B cell (primary cell): ENCODE measurements around the gene WDR5. TPM values are rescaled to one million over a fixed set of nuclear protein-coding genes. Genes with fewer than 3 reads are reported as not detected.
A peak's percentile ranks its signal among the peaks of the same experiment; 100 is the strongest.
"Not testable (repeated sequence)": the region's sequence is repeated elsewhere in the genome, so short reads cannot be mapped to it uniquely, and the experiment has no call there.

Experiments
- ATAC-seq: fragments of 200-7000 bp; cut with Tn5 transposase; one replicate; pipeline ENCODE4 v1.10.0; 2021; ENCODE audit warnings: low read depth, mild to moderate bottlenecking, moderate number of reproducible peaks, moderate library complexity
- CTCF ChIA-PET: fragments of 350-600 bp; sonication (Branson Sonifier 250); formaldehyde crosslinking; loops from one replicate; lab custom pipeline; 2021; ENCODE audit warnings: antibody characterized with exemption, inconsistent platforms; lab: Charles Lee
- POLR2A ChIA-PET: fragments of 350-600 bp; sonication (Branson Sonifier 250); formaldehyde crosslinking; loops from one replicate; lab custom pipeline; 2021; ENCODE audit warnings: antibody characterized with exemption; lab: Charles Lee
- DNase-seq: peaks from one replicate; pipeline ENCODE4 v3.0.0; 2013
- H2AFZ ChIP-seq: 2 replicates; pipeline ENCODE4 v1.6.1; 2012; ENCODE audit warnings: mild to moderate bottlenecking, low read depth, low read length; ENCODE audit not compliant: insufficient read depth, poor library complexity, severe bottlenecking
- H3K27ac ChIP-seq, 2 donors: 1 replicate in 1 of 2; 2 replicates in 1 of 2; pipeline ENCODE4 v1.5.1; 2012 to 2013; ENCODE audit warnings: low read length in 2 of 2, mild to moderate bottlenecking in 2 of 2, moderate library complexity in 1 of 2
- H3K27me3 ChIP-seq, 4 experiments: fragments of 200-600 bp in 1 of 4; sonication (generic) in 1 of 4; replicated peaks in 1 of 4; 1 replicate in 2 of 4; 2 replicates in 2 of 4; pipeline versions ENCODE4 v1.6.1 to v1.7.0; 2013 to 2016; ENCODE audit warnings: low read length in 3 of 4, mild to moderate bottlenecking in 2 of 4, mixed read lengths in 1 of 4, moderate library complexity in 1 of 4; ENCODE audit not compliant: insufficient read depth in 4 of 4, control insufficient read depth in 3 of 4; ENCODE audit errors: control extremely low read depth in 1 of 4
- H3K36me3 ChIP-seq, 2 experiments: replicated peaks in 1 of 2; 1 replicate in 1 of 2; 2 replicates in 1 of 2; pipeline versions ENCODE4 v1.6.1 to v1.7.1; 2013; ENCODE audit warnings: low read length in 1 of 2; ENCODE audit not compliant: insufficient read depth in 2 of 2, control insufficient read depth in 1 of 2; ENCODE audit errors: control extremely low read depth in 1 of 2, extremely low read depth in 1 of 2
- H3K4me1 ChIP-seq, 2 donors: fragments of 200-600 bp in 1 of 2; sonication (generic) in 1 of 2; 1 replicate in 1 of 2; 2 replicates in 1 of 2; pipeline versions ENCODE4 v1.5.1 to v1.6.1; 2013 to 2017; ENCODE audit warnings: low read length in 2 of 2; ENCODE audit not compliant: control insufficient read depth in 2 of 2, insufficient read depth in 2 of 2
- H3K4me2 ChIP-seq: replicated peaks from 2 replicates; pipeline ENCODE3; 2012; ENCODE audit warnings: mild to moderate bottlenecking, low read depth, low read length; ENCODE audit not compliant: poor library complexity, severe bottlenecking
- H3K4me3 ChIP-seq, 5 experiments: fragments of 200-600 bp in 1 of 5; sonication (generic) in 1 of 5; 1 replicate in 3 of 5; 2 replicates in 2 of 5; pipeline versions ENCODE4 v1.5.1 to v1.7.0; 2011 to 2016; ENCODE audit warnings: low read length in 4 of 5, mild to moderate bottlenecking in 4 of 5, low read depth in 2 of 5, control low read depth in 1 of 5, moderate library complexity in 1 of 5; ENCODE audit not compliant: insufficient read depth in 1 of 5; ENCODE audit errors: control extremely low read depth in 1 of 5, extremely low read depth in 1 of 5
- H3K79me2 ChIP-seq: fragments of 200-600 bp; sonication (generic); one replicate; pipeline ENCODE4 v1.6.0; 2016; ENCODE audit warnings: low read length; ENCODE audit not compliant: control insufficient read depth, insufficient read depth
- H3K9ac ChIP-seq: fragments of 200-600 bp; sonication (generic); 2 replicates; pipeline ENCODE4 v1.6.1; 2017; ENCODE audit warnings: mild to moderate bottlenecking, low read length, moderate library complexity
- H3K9me3 ChIP-seq, 3 donors: one replicate each; pipeline versions ENCODE4 v1.6.1 to v1.7.1; 2013; ENCODE audit warnings: low read length in 2 of 3; ENCODE audit not compliant: control insufficient read depth in 2 of 3, insufficient read depth in 1 of 3; ENCODE audit errors: control extremely low read depth in 1 of 3
- H4K20me1 ChIP-seq: 2 replicates; pipeline ENCODE4 v1.6.0; 2012; ENCODE audit warnings: mild to moderate bottlenecking, low read length; ENCODE audit not compliant: insufficient read depth, control insufficient read depth, poor library complexity, severe bottlenecking
- H3K27ac Mint-ChIP-seq: one replicate; pipeline ENCODE4 v1.8.0; 2021; ENCODE audit warnings: mixed read lengths
- H3K27me3 Mint-ChIP-seq: one replicate; pipeline ENCODE4 v1.8.0; 2021; ENCODE audit warnings: mixed read lengths
- H3K4me1 Mint-ChIP-seq: one replicate; pipeline ENCODE4 v1.8.0; 2021; ENCODE audit warnings: mixed read lengths
- H3K4me3 Mint-ChIP-seq: one replicate; pipeline ENCODE4 v1.8.0; 2021; ENCODE audit warnings: mixed read lengths
- H3K9me3 Mint-ChIP-seq: one replicate; pipeline ENCODE4 v1.8.0; 2022; ENCODE audit warnings: mixed read lengths; ENCODE audit not compliant: insufficient read depth
- EZH2 ChIP-seq: IDR thresholded peaks from 2 replicates; pipeline ENCODE4 v1.6.1; 2012; ENCODE audit warnings: borderline replicate concordance, low read depth, mild to moderate bottlenecking, moderate library complexity, low read length; ENCODE audit not compliant: insufficient read depth, poor library complexity, severe bottlenecking
- WGBS: methylation state at CpG from one replicate; pipeline ENCODE4 v1.1.5; 2013; ENCODE audit warnings: missing lambda C conversion rate; ENCODE audit not compliant: insufficient coverage; 5-methylcytosine and 5-hydroxymethylcytosine counted together
- intact Hi-C: fragments of 100-400 bp; cut with micrococcal nuclease; formaldehyde crosslinking; loops from one replicate; pipeline ENCODE4 v1.10.0; 2022
- polyA plus RNA-seq: library from polyadenylated mRNA; depleted of rRNA; stranded (reverse); fragments of >200 nt; gene quantifications from 2 replicates; pipeline ENCODE4 v1.2.3, GENCODE V29; 2012
- total RNA-seq, 2 donors: library from RNA; stranded (reverse); fragments of 120-200 nt in 1 of 2; gene quantifications; 1 replicate in 1 of 2; 2 replicates in 1 of 2; pipeline versions ENCODE4 v1.2.3 to v1.2.4, GENCODE V29; 2013 to 2022
- TF ChIP-seq, protein P1 (sequence below): fragments of 200-600 bp; IDR thresholded peaks from one replicate; pipeline ENCODE4 v1.8.0; 2022; ENCODE audit warnings: antibody characterized with exemption, mild to moderate bottlenecking

The WDR5 gene
- total and polyA plus RNA-seq, 2 donors (not counting 1 experiment from before 2014, with no cell fraction given), result 18.0 to 23.8 TPM

DNA sequence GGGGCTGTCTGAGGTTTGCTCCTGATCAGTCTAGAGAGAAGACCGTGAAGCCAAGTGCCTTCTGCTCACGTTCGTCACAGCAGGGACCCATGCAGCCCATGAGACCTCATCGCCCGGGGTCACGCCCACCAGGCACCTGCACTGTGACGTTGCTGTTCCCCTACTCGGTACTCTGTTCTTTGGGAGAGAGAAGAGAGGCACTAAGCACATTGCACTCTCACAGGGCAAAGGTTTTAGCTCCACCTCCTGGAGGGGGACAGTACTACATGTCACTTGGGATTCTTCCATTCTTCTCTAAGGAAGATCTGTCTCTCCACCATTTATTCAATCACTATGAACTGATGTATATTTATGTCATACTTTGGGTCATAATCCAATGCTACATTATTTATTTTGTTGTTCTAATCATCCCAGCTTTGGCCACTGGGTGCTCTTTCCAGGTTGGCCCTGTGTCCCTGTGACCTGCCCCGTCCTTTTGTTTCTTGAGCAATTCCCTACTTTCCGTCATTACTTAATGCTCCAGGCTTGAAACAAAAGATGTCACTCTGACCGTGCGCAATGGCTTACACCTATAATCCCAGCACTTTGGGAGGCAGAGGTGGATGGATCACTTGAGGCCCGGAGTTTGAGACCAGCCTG is 36.6 kb upstream of the WDR5 start:
- Histone ChIP-seq H4K20me1 (no peaks in the 10 kb centered on the region), H3K9ac (no peak overlapping the region), H3K27me3 (peaks cover 0 to 3% (median 2%) of the 10 kb centered on the region in 4 experiments), H3K36me3 (no peaks in the 10 kb centered on the region), H3K4me3 (no peak overlapping the region), H3K79me2 (no peaks in the 10 kb centered on the region), H3K9me3 (no peaks in the 10 kb centered on the region), H3K27ac (no peak overlapping the region), H2AFZ (no peak overlapping the region), H3K4me1 (no peaks in the 10 kb centered on the region), H3K4me2 (no peak overlapping the region)
- intact Hi-C loops, result loop anchor here (1.0 to 5.0 kb wide), 2 partner anchors 39 to 567 kb away; partner anchors contain the start of gene ADAMTSL2
- Mint-ChIP-seq H3K27me3 (peaks cover 21% of the 10 kb centered on the region), H3K4me3 (no peak overlapping the region), H3K9me3 (no peaks in the 10 kb centered on the region), H3K27ac (no peak overlapping the region), H3K4me1 (peaks cover 4% of the 10 kb centered on the region)
- ChIA-PET POLR2A (no interaction called here), CTCF (interaction anchor here (0.6 to 2.2 kb wide), 8 partner anchors 74 to 1387 kb away, joined by 3 to 17 read pairs (median 3); partner anchors contain the start of gene BRD3OS)
- TF ChIP-seq EZH2, result no peak
- TF ChIP-seq, protein P1, sequence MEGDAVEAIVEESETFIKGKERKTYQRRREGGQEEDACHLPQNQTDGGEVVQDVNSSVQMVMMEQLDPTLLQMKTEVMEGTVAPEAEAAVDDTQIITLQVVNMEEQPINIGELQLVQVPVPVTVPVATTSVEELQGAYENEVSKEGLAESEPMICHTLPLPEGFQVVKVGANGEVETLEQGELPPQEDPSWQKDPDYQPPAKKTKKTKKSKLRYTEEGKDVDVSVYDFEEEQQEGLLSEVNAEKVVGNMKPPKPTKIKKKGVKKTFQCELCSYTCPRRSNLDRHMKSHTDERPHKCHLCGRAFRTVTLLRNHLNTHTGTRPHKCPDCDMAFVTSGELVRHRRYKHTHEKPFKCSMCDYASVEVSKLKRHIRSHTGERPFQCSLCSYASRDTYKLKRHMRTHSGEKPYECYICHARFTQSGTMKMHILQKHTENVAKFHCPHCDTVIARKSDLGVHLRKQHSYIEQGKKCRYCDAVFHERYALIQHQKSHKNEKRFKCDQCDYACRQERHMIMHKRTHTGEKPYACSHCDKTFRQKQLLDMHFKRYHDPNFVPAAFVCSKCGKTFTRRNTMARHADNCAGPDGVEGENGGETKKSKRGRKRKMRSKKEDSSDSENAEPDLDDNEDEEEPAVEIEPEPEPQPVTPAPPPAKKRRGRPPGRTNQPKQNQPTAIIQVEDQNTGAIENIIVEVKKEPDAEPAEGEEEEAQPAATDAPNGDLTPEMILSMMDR, result peak; percentile 88
- ATAC-seq (peak; percentile 92), DNase-seq (peak; percentile 80)
- WGBS, result 39% methylated on average over 5 of the region's 13 CpGs

DNA sequence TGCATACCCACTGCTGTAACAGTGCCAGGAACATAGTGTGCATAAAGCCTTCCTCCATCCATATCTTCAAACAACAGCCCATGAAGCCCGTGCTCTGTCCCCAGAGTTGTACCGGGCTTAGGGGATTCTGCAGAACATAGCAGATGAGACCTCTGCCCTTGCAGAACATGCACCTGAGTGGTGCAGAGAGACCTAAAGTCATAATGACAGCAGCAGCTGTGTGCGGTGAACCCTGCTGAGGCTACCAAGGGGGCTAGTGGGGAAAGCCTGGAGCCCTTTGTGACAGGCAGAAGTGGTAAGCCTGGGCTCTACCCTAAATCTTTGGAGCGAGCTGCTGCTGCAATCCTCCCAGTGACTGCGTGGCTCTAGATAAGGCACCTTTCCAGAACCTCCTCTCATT is 35.8 kb upstream of the WDR5 start:
- Histone ChIP-seq H3K4me1 (no peaks in the 10 kb centered on the region), H3K9me3 (no peaks in the 10 kb centered on the region), H2AFZ (no peak overlapping the region), H3K36me3 (no peaks in the 10 kb centered on the region), H3K4me3 (no peak overlapping the region), H3K79me2 (no peaks in the 10 kb centered on the region), H3K4me2 (no peak overlapping the region), H4K20me1 (no peaks in the 10 kb centered on the region), H3K27ac (no peak overlapping the region), H3K27me3 (peaks cover 0 to 2% (median 0%) of the 10 kb centered on the region in 4 experiments), H3K9ac (no peak overlapping the region)
- Mint-ChIP-seq H3K4me3 (no peak overlapping the region), H3K9me3 (no peaks in the 10 kb centered on the region), H3K27ac (no peak overlapping the region), H3K4me1 (peaks cover 4% of the 10 kb centered on the region), H3K27me3 (peaks cover 20% of the 10 kb centered on the region)
- intact Hi-C loops, result no loop called here
- no peak for TF ChIP-seq EZH2
- TF ChIP-seq, protein P1, result no peak
- no peak for ATAC-seq
- POLR2A ChIA-PET, result no interaction called here
- 47% methylated on average over 5 of the region's 5 CpGs for WGBS
- DNase-seq, result no peak
- CTCF ChIA-PET, result interaction anchor here (1.9 kb wide), 1 partner anchor 105 kb away, joined by 15 read pairs; no protein-coding TSS in a partner anchor

DNA sequence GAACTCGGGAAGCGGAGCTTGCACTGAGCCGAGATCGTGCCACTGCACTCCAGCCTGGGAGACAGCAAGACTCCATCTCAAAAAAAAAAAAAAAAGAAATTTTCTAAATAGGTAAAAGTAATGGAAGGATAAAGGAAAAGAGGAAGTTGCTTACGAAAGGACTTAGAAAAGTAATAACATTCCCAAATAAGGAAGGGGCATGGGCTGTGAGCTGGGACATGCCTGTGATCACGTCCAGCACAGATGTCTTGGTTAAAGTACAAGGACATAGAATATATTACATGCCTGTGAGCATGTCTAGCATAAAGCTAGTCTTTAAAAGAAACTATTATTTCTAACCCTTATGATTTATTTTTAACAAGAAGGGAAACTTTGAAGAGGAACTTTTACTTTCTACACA is 34.7 kb upstream of the WDR5 start:
- H3K4me3 ChIP-seq, intact Hi-C loops, H3K79me2 ChIP-seq, DNase-seq, H3K27me3 ChIP-seq, H3K4me2 ChIP-seq, H2AFZ ChIP-seq, H3K4me1 Mint-ChIP-seq, H4K20me1 ChIP-seq, H3K9me3 Mint-ChIP-seq, H3K9ac ChIP-seq, H3K4me1 ChIP-seq, ATAC-seq, H3K9me3 ChIP-seq, H3K36me3 ChIP-seq, H3K27ac ChIP-seq, H3K4me3 Mint-ChIP-seq, H3K27ac Mint-ChIP-seq: not testable (repeated sequence)
- H3K27me3 Mint-ChIP-seq, result peaks cover 26% of the 10 kb centered on the region
- CTCF ChIA-PET, result interaction anchor here (0.7 to 1.2 kb wide), 3 partner anchors 319 to 922 kb away, joined by 3 read pairs; no protein-coding TSS in a partner anchor
- POLR2A ChIA-PET, result interaction anchor here (0.6 kb wide), 1 partner anchor 337 kb away, joined by 3 read pairs; no protein-coding TSS in a partner anchor
- WGBS, result no CpG with 5 or more reads among the region's 6 CpGs
